Mesendoderm (in vitro differentiated cells): ENCODE measurements around the gene BAIAP2.

ENCODE experiments used
- DNase-seq: peaks from one replicate; pipeline ENCODE4 v3.0.0; 2013
- H2AK5ac ChIP-seq: 2 replicates; pipeline ENCODE4 v1.6.1; 2013; ENCODE audit warnings: low read length, inconsistent platforms
- H2BK120ac ChIP-seq: 2 replicates; pipeline ENCODE4 v1.6.1; 2013; ENCODE audit warnings: low read depth, mild to moderate bottlenecking, low read length, moderate library complexity, mixed read lengths
- H2BK15ac ChIP-seq: replicated peaks from 2 replicates; pipeline ENCODE4 v1.6.1; 2013; ENCODE audit warnings: low read depth, mild to moderate bottlenecking, moderate library complexity
- H2BK5ac ChIP-seq: 2 replicates; pipeline ENCODE4 v1.6.1; 2013; ENCODE audit warnings: low read length, inconsistent platforms
- H3K18ac ChIP-seq: 2 replicates; pipeline ENCODE4 v1.6.1; 2013; ENCODE audit warnings: mild to moderate bottlenecking, low read length, mixed read lengths
- H3K23ac ChIP-seq: one replicate; pipeline ENCODE4 v1.6.1; 2013; ENCODE audit warnings: low read length
- H3K27ac ChIP-seq: 2 replicates; pipeline ENCODE4 v1.5.1; 2013; ENCODE audit warnings: low read depth, mild to moderate bottlenecking, inconsistent platforms, low read length, moderate library complexity
- H3K27me3 ChIP-seq: 2 replicates; pipeline ENCODE4 v1.6.1; 2013; ENCODE audit warnings: low read length, control low read depth, mild to moderate bottlenecking, inconsistent platforms; ENCODE audit not compliant: insufficient read depth, poor library complexity
- H3K36me3 ChIP-seq: 2 replicates; pipeline ENCODE4 v1.6.1; 2013; ENCODE audit warnings: low read length, inconsistent platforms; ENCODE audit not compliant: control insufficient read depth, insufficient read depth
- H3K4ac ChIP-seq: one replicate; pipeline ENCODE4 v1.6.1; 2013; ENCODE audit warnings: low read depth, mild to moderate bottlenecking, low read length, moderate library complexity
- H3K4me1 ChIP-seq: 2 replicates; pipeline ENCODE4 v1.6.1; 2013; ENCODE audit warnings: low read depth, low read length, inconsistent platforms; ENCODE audit not compliant: control insufficient read depth
- H3K4me2 ChIP-seq: 2 replicates; pipeline ENCODE4 v1.6.1; 2013; ENCODE audit warnings: low read length
- H3K4me3 ChIP-seq: 2 replicates; pipeline ENCODE4 v1.5.1; 2013; ENCODE audit warnings: mild to moderate bottlenecking, low read length
- H3K56ac ChIP-seq: one replicate; pipeline ENCODE4 v1.6.1; 2013; ENCODE audit warnings: low read length
- H3K79me1 ChIP-seq: 2 replicates; pipeline ENCODE4 v1.6.1; 2013; ENCODE audit warnings: low read length, inconsistent platforms
- H3K79me2 ChIP-seq: 2 replicates; pipeline ENCODE4 v1.6.1; 2013; ENCODE audit warnings: mild to moderate bottlenecking, low read length; ENCODE audit not compliant: control insufficient read depth, insufficient read depth
- H3K9ac ChIP-seq: 2 replicates; pipeline ENCODE4 v1.6.1; 2013; ENCODE audit warnings: low read length, inconsistent platforms
- H4K5ac ChIP-seq: one replicate; pipeline ENCODE4 v1.6.1; 2013; ENCODE audit warnings: low read length
- H4K8ac ChIP-seq: one replicate; pipeline ENCODE4 v1.6.1; 2013; ENCODE audit warnings: low read depth, mild to moderate bottlenecking, control low read depth, low read length, moderate library complexity
- WGBS: extraction: QIAGEN DNeasy Blood & Tissue Kit; methylation state at CpG from one replicate; pipeline ENCODE4 v1.1.7; 2013; ENCODE audit warnings: low lambda C conversion rate, missing lambda C conversion rate; ENCODE audit not compliant: insufficient coverage; ENCODE audit errors: extremely low coverage; 5-methylcytosine and 5-hydroxymethylcytosine counted together

The BAIAP2 gene

DNA sequence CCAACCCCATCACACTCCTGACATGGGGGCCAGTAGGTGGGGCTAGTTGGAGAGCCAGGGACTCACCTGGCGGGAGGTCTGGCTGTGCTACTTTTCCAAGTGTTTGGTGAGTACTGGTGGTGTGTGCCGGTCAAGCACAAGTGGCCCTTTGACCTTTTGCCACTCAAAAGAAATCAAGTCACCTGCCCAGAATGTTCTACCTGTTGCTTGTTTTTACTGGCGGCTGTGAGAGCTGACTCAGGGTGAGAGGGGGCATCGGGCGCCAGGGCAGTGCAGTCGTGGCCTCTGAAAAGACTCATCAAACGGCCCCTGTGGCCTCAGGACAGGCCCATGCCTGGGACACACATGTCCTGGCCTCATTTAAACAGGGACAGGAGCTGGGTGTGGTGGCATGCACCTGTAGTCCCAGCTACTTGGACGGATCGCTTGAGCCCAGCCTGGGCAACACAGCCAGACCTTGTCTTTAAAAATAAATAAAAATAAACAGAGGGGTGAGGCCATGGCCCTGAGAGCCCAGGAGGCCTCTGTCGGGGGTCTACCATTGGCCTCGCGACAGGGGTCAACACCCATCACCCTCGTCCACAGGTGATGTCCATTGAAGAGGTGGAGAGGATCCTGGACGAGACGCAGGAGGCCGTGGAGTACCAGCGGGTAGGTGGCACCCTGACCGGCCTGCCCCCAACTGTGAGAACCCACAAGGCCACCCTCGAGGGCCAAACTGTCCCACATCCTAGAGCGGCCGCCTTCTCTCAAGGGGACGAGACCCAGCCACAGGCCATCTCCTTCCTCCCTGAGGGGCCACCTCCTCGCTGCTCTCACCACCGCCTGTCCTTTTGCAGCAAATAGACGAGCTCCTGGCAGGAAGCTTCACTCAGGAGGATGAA, 38.3 kb upstream of the BAIAP2 start:
- Histone ChIP-seq H3K4me3 (no peak overlapping the region), H3K79me1 (no peaks in the 10 kb centered on the region), H3K23ac (no peak overlapping the region), H3K4me1 (no peaks in the 10 kb centered on the region), H2BK5ac (no peak overlapping the region), H2BK120ac (no peak overlapping the region), H3K56ac (no peak overlapping the region), H3K36me3 (no peaks in the 10 kb centered on the region), H3K4ac (no peak overlapping the region), H4K8ac (no peak overlapping the region), H3K27me3 (no peaks in the 10 kb centered on the region), H2AK5ac (no peak overlapping the region), H3K9ac (no peak overlapping the region), H2BK15ac (no peak overlapping the region), H4K5ac (no peak overlapping the region), H3K27ac (no peak overlapping the region), H3K18ac (no peak overlapping the region), H3K79me2 (no peaks in the 10 kb centered on the region), H3K4me2 (no peak overlapping the region)
- no CpG with 5 or more reads among the region's 25 CpGs for WGBS
- no peak for DNase-seq

DNA sequence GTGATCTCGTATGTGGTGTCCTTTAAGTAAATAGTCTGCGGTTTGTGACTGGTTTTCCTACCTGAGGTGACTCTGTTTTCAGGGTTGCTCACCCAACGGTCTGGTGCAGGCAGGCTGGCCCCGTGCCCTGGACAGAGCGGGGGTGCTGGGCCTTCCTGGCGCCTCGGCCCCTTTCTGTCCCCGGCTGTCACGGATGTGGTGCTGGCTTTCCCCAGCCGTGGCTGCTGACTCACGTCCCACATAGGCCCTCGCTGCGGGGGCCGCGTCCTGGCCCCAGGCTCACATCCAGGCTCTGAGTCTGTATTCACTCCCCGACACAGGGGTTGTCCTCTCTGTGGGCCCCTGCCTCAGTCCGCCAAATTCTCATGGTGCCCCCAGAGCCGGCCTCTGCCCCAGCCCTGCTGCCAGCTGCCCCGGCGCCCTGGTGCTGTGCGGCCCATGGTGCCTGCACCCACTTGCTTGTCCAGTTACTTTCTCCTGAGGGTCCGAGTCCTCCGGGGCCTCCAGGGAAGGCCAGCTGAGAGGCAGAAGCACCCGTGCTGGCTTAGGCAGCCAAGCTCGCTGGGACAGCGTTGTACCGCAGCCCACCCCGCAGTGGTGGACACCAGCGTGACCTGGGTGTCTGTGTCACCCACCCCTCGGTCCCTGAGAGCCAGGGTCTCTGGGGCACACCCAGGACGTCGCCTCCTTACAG, 37.4 kb upstream of the BAIAP2 start:
- no peaks in the 10 kb centered on the region for H3K79me2 ChIP-seq
- H3K18ac ChIP-seq: no peak overlapping the region
- no peak for DNase-seq
- H3K56ac ChIP-seq: no peak overlapping the region
- H3K27ac ChIP-seq: no peak overlapping the region
- no peak overlapping the region for H3K23ac ChIP-seq
- H3K4me2 ChIP-seq: no peak overlapping the region
- no CpG with 5 or more reads among the region's 32 CpGs for WGBS
- no peak overlapping the region for H4K5ac ChIP-seq
- H3K79me1 ChIP-seq: no peaks in the 10 kb centered on the region
- H2AK5ac ChIP-seq: no peak overlapping the region
- no peaks in the 10 kb centered on the region for H3K4me1 ChIP-seq
- no peak overlapping the region for H4K8ac ChIP-seq
- H2BK120ac ChIP-seq: no peak overlapping the region
- no peaks in the 10 kb centered on the region for H3K36me3 ChIP-seq
- H2BK15ac ChIP-seq: no peak overlapping the region
- no peak overlapping the region for H2BK5ac ChIP-seq
- no peak overlapping the region for H3K4ac ChIP-seq
- no peak overlapping the region for H3K9ac ChIP-seq
- no peaks in the 10 kb centered on the region for H3K27me3 ChIP-seq
- H3K4me3 ChIP-seq: no peak overlapping the region

DNA sequence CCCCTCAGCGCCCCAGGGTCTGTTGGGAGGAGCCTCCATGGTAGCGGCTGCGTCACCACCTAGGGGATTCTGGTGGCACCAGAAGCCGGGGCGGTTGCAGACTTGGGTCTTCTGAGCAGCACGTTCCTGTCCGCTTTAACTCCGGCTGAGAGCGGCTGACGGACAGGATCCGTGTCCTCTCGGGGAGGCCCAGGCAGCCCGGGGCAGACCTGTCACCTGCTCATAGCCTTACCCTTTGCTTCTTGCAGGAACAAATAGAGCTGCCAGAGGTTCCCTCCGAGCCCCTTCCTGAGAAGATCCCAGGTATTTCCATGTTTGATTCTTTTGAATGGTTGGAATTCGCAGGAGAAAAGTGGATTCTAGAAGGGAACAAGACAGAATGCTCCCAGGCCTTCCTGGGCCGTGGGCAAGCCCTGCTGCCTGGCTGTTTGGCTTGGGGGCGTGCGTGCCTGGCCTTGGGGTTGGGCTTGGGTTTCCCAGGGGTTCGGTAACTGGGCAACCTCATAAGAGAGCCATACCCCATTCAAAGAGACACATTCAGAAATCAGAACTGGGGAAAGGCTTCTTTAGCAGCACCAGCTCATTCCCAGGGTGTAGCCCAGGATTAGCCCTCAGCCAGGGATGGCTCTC, 36.7 kb upstream of the BAIAP2 start:
- Histone ChIP-seq H2BK120ac (no peak overlapping the region), H3K27me3 (no peaks in the 10 kb centered on the region), H3K4me3 (no peak overlapping the region), H2AK5ac (no peak overlapping the region), H3K9ac (no peak overlapping the region), H4K8ac (no peak overlapping the region), H4K5ac (no peak overlapping the region), H3K27ac (no peak overlapping the region), H3K79me2 (no peaks in the 10 kb centered on the region), H3K4me1 (no peaks in the 10 kb centered on the region), H3K23ac (no peak overlapping the region), H3K79me1 (no peaks in the 10 kb centered on the region), H3K18ac (no peak overlapping the region), H3K4me2 (no peak overlapping the region), H3K36me3 (no peaks in the 10 kb centered on the region), H3K56ac (no peak overlapping the region), H2BK5ac (no peak overlapping the region), H3K4ac (no peak overlapping the region), H2BK15ac (no peak overlapping the region)
- WGBS: no CpG with 5 or more reads among the region's 19 CpGs
- no peak for DNase-seq

DNA sequence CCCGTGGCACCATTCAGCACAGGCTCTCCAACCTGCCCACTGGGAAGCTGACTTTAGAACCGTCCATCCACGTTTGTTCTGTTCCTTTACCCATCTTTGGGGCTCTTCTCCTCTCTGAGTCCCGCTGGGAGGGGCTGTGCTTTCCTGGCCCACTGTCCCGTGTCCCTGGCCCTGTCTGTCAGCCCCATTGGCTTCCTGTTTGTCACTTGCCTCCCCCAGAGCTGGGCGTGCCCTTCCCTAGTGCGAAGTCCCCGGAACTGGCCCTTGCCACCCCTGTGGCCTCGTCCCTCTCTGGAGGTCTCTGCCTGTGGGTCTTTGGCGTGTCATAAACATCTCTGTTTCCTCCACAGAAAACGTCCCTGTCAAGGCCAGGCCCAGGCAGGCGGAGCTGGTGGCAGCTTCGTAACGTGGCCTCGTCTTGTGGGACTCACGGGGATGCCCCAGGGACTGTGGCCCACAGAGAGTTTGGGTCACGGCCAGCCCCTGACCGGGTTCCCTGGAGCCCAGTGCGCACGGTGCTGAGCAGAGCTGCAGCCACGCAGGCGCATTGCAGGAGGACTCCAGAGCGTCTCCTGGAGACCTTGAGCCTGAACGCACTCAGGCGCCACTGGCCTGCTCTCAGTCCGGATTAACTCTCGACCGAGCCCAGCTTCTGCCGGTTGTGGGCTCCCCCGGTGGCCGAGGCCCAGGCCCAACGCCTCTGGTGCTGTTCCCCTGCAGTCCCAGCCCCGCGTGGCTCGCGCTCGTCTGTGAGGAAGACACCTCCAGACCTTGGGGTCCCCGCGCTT, 36.0 kb upstream of the BAIAP2 start:
- Histone ChIP-seq H3K56ac (no peak overlapping the region), H3K4me3 (no peak overlapping the region), H2BK15ac (no peak overlapping the region), H3K4me2 (no peak overlapping the region), H3K23ac (no peak overlapping the region), H3K4me1 (no peaks in the 10 kb centered on the region), H3K79me1 (no peaks in the 10 kb centered on the region), H3K4ac (no peak overlapping the region), H2AK5ac (no peak overlapping the region), H3K79me2 (no peaks in the 10 kb centered on the region), H3K27me3 (peaks cover 4% of the 10 kb centered on the region), H2BK5ac (no peak overlapping the region), H3K9ac (no peak overlapping the region), H2BK120ac (no peak overlapping the region), H3K18ac (no peak overlapping the region), H3K36me3 (no peaks in the 10 kb centered on the region), H3K27ac (no peak overlapping the region), H4K8ac (no peak overlapping the region), H4K5ac (no peak overlapping the region)
- DNase-seq: no peak
- WGBS: no CpG with 5 or more reads among the region's 39 CpGs

DNA sequence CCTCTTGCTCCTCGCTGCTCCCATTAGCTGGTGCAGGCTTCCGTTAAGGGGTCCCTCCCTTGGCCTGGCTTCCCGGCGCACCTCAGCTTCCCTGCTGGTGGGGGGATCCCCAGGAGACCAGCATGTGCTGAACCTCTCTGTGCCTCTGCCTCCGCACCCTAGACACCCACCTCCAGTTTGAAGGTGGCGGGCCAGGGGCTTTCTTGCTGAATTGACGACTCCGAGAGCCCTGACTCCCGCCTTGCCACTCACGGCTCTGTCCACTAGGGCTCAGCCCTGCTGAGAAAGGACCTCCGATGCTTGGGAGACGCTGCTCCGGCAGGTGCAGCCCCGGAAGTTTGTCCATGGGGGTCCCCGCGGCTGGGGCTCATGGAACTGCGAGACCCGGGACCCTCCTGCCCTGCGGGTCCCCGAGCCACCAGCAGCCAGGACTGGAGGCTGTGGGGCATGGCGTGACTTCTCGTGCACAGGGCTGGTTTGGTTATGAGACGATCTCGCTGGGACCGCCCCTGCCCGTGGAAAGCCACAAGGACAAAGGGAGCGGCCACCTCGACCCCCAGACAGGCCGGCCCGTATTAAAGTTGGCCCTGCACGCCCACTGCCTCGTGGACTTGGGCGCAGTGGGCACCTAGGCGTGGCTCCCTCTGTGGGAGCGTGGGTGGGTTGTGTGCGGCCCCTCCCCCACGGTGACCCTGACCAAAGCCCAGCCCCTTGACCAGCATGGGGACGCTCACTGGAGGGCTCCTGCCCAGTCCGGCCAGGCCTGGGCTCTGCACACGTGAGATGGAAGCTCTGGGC, 35.2 kb upstream of the BAIAP2 start:
- no peaks in the 10 kb centered on the region for H3K4me1 ChIP-seq
- no peaks in the 10 kb centered on the region for H3K36me3 ChIP-seq
- H2BK15ac ChIP-seq: no peak overlapping the region
- no peak for DNase-seq
- H3K56ac ChIP-seq: no peak overlapping the region
- H3K4me2 ChIP-seq: no peak overlapping the region
- no CpG with 5 or more reads among the region's 40 CpGs for WGBS
- no peak overlapping the region for H3K9ac ChIP-seq
- no peak overlapping the region for H3K23ac ChIP-seq
- H3K79me2 ChIP-seq: no peaks in the 10 kb centered on the region
- H2AK5ac ChIP-seq: no peak overlapping the region
- H3K27me3 ChIP-seq: peaks cover 7% of the 10 kb centered on the region
- H3K18ac ChIP-seq: no peak overlapping the region
- no peak overlapping the region for H3K4ac ChIP-seq
- no peak overlapping the region for H3K4me3 ChIP-seq
- H4K5ac ChIP-seq: no peak overlapping the region
- no peak overlapping the region for H3K27ac ChIP-seq
- H4K8ac ChIP-seq: no peak overlapping the region
- H2BK5ac ChIP-seq: no peak overlapping the region
- H3K79me1 ChIP-seq: no peaks in the 10 kb centered on the region
- no peak overlapping the region for H2BK120ac ChIP-seq
